Gastrocnemius medialis (tissue), 4 donors: ENCODE results near the gene NPB. TPM values are rescaled to one million over a fixed set of nuclear protein-coding genes. Genes with fewer than 3 reads are reported as not detected.

Source experiments
- ATAC-seq, 2 donors: fragments of 150-250 bp; one replicate each; pipeline ENCODE4 v1.9.1; 2016
- DNase-seq, 2 donors: peaks; one replicate each; pipeline ENCODE4 v3.0.0-alpha.2; 2019
- H3K27ac ChIP-seq, 4 donors: fragments of 200-600 bp; sonication (generic); 1 replicate in 1 of 4; 2 replicates in 3 of 4; pipeline ENCODE4 v1.5.1; 2016 to 2018; ENCODE audit warnings: mild to moderate bottlenecking in 2 of 4, moderate library complexity in 1 of 4
- H3K27me3 ChIP-seq, 3 donors: fragments of 200-600 bp; sonication (generic) in 2 of 3; 1 replicate in 1 of 3; 2 replicates in 2 of 3; pipeline versions ENCODE4 v1.5.1 to v1.6.0; 2016 to 2019; ENCODE audit warnings: mild to moderate bottlenecking in 1 of 3, moderate library complexity in 1 of 3
- H3K36me3 ChIP-seq, 2 donors: fragments of 200-600 bp; sonication (generic) in 1 of 2; one replicate each; pipeline ENCODE4 v1.5.1; 2017 to 2018
- H3K4me1 ChIP-seq, 2 donors: fragments of 200-600 bp; sonication (generic) in 1 of 2; one replicate each; pipeline ENCODE4 v1.5.1; 2016 to 2017; ENCODE audit warnings: mild to moderate bottlenecking in 2 of 2
- H3K4me3 ChIP-seq, 4 donors: fragments of 200-600 bp; sonication (generic) in 3 of 4; 1 replicate in 1 of 4; 2 replicates in 3 of 4; pipeline ENCODE4 v1.5.1; 2016 to 2019; ENCODE audit warnings: mild to moderate bottlenecking in 2 of 4
- H3K9me3 ChIP-seq, 3 donors: fragments of 200-600 bp; sonication (generic) in 2 of 3; 1 replicate in 1 of 3; 2 replicates in 2 of 3; pipeline ENCODE4 v1.5.1; 2016 to 2019
- CTCF ChIP-seq, 5 experiments: fragments of 450-650 bp in 3 of 5; fragments of 200-600 bp in 2 of 5; sonication (generic) in 2 of 5; IDR thresholded peaks in 4 of 5; conservative IDR thresholded peaks in 1 of 5; 1 replicate in 4 of 5; 2 replicates in 1 of 5; pipeline ENCODE4 v1.5.1; 2016 to 2019; ENCODE audit warnings: antibody characterized with exemption in 5 of 5, mild to moderate bottlenecking in 3 of 5, moderate library complexity in 3 of 5
- POLR2A ChIP-seq, 2 donors: fragments of 450-650 bp; IDR thresholded peaks; one replicate each; pipeline ENCODE4 v1.6.1; 2017; ENCODE audit warnings: antibody characterized with exemption in 2 of 2, mild to moderate bottlenecking in 2 of 2, moderate library complexity in 2 of 2
- in situ Hi-C, 4 donors: fragments of 200-750 bp; cut with MboI; loops; one replicate each; pipeline versions ENCODE4 v1.15.0 to v1.8.0; 2017; ENCODE audit warnings: low sequenced_read_pairs in 4 of 4
- intact Hi-C: fragments of 100-400 bp; cut with DNase I; formaldehyde crosslinking; loops from one replicate; pipeline ENCODE4 v1.15.1; 2023; ENCODE audit warnings: low total_unique reads
- total RNA-seq, 4 donors: library from RNA; depleted of rRNA; stranded (reverse); fragments of >200 nt; gene quantifications; one replicate each; pipeline versions ENCODE4 v1.1.0 to v1.2.3, GENCODE V29; 2016

NPB gene
- total RNA-seq, 4 donors from 2014 or later = 0.46 to 1.4 (median 1.1) TPM; not detected in 1

GRCh38 chr17:81858967-81859905, 42.8 kb upstream of the NPB start:
- in situ Hi-C loops (loop anchor here in 1 of 4 donors (5.0 kb wide), 1 partner anchor 37 kb away; no protein-coding TSS in a partner anchor), intact Hi-C loops (no loop called here)
- TF ChIP-seq POLR2A (IDR thresholded peaks at IDR 0.05) (no peak), CTCF (IDR thresholded peaks at IDR 0.05 in 4 of 5, conservative IDR thresholded peaks at IDR 0.05 in 1 of 5) (no peak)
- no peak for ATAC-seq
- no peaks in the 10 kb centered on the region for H3K27me3 ChIP-seq
- no peak for DNase-seq
- H3K36me3 ChIP-seq = peaks cover 0 to 30% of the 10 kb centered on the region in 2 donors
- peak overlapping the region; percentile 56 to 94 (median 72) for H3K4me3 ChIP-seq
- peak overlapping the region; percentile 86 to 98 (median 92) for H3K27ac ChIP-seq
- peaks cover 51 to 63% of the 10 kb centered on the region in 2 donors for H3K4me1 ChIP-seq
- H3K9me3 ChIP-seq = no peaks in the 10 kb centered on the region

- in situ Hi-C loops = loop anchor here in 1 of 4 donors (5.0 kb wide), 1 partner anchor 38 kb away; no protein-coding TSS in a partner anchor
- peak within 1 kb of the TSS; percentile 99 to 100 (median 99) for H3K27ac ChIP-seq
- H3K4me1 ChIP-seq = peaks cover 53 to 55% of the 10 kb centered on the region in 2 donors
- no peaks in the 10 kb centered on the region for H3K9me3 ChIP-seq
- peak within 1 kb of the TSS; percentile 85 to 94 (median 89) for H3K4me3 ChIP-seq
- no peak for DNase-seq
- intact Hi-C loops = loop anchor here (1.0 to 2.0 kb wide), 4 partner anchors 39 to 239 kb away; partner anchors contain the start of genes FASN, LRRC45 and PCYT2
- peaks cover 0 to 22% of the 10 kb centered on the region in 2 donors for H3K36me3 ChIP-seq
- no peaks in the 10 kb centered on the region for H3K27me3 ChIP-seq
- TF ChIP-seq POLR2A (IDR thresholded peaks at IDR 0.05) (peak; percentile 96 to 99), CTCF (IDR thresholded peaks at IDR 0.05 in 4 of 5, conservative IDR thresholded peaks at IDR 0.05 in 1 of 5) (no peak)
- no peak for ATAC-seq
Observed at GRCh38 chr17:81859906-81860755, 41.9 kb upstream of the NPB start, which contains the start of gene P4HB. TSS of gene P4HB (minus strand) at chr17:81860535. CDS start at chr17:81860471, 64 bp downstream.

GRCh38 chr17:81860756-81861568, 41.1 kb upstream of the NPB start:
- peaks cover 0 to 17% of the 10 kb centered on the region in 2 donors for H3K36me3 ChIP-seq
- ATAC-seq = peak; percentile 85 to 88
- H3K9me3 ChIP-seq = no peaks in the 10 kb centered on the region
- peak overlapping the region; percentile 85 to 90 (median 88) for H3K4me3 ChIP-seq
- peak in 3 of 5 experiments; percentile 7 to 63 (median 55) for TF ChIP-seq CTCF (IDR thresholded peaks at IDR 0.05 in 4 of 5, conservative IDR thresholded peaks at IDR 0.05 in 1 of 5)
- TF ChIP-seq POLR2A (IDR thresholded peaks at IDR 0.05) = peak; percentile 97 to 99
- H3K27ac ChIP-seq = peak overlapping the region; percentile 99 to 100 (median 99)
- intact Hi-C loops = loop anchor here (1.0 to 2.0 kb wide), 6 partner anchors 20 to 238 kb away; partner anchors contain the start of genes FASN, LRRC45, MCRIP1 and PCYT2
- H3K4me1 ChIP-seq = peaks cover 53 to 61% of the 10 kb centered on the region in 2 donors
- H3K27me3 ChIP-seq = no peaks in the 10 kb centered on the region
- in situ Hi-C loops = no loop called here
- DNase-seq = peak; percentile 100
